SU-DHL-6 (cell line): Measurements from ENCODE around the gene SEMA3D.

Experiments
- H2AFZ ChIP-seq: fragments of 200-600 bp; sonication (generic); 2 replicates; pipeline ENCODE4 v1.6.1; 2014; ENCODE audit warnings: low read depth, mild to moderate bottlenecking, moderate library complexity, mixed read lengths, antibody characterized with exemption, low read length; ENCODE audit not compliant: severe bottlenecking
- H3F3A ChIP-seq: fragments of 200-600 bp; shearing (Covaris generic); 2 replicates; pipeline ENCODE4 v1.6.0; 2016; ENCODE audit warnings: antibody characterized with exemption, mild to moderate bottlenecking; ENCODE audit not compliant: insufficient read depth
- H3K27ac ChIP-seq: fragments of 200-600 bp; sonication (generic); 2 replicates; pipeline ENCODE4 v1.5.1; 2016; ENCODE audit warnings: low read depth, mild to moderate bottlenecking, low read length, moderate library complexity, mixed read lengths
- H3K27me3 ChIP-seq: fragments of 200-600 bp; sonication (generic), shearing (Covaris generic); 2 replicates; pipeline ENCODE4 v1.6.0; 2014; ENCODE audit warnings: mild to moderate bottlenecking, low read length
- H3K36me3 ChIP-seq: fragments of 200-600 bp; sonication (generic); 2 replicates; pipeline ENCODE4 v1.6.1; 2014; ENCODE audit warnings: mild to moderate bottlenecking, low read length, mixed read lengths
- H3K4me2 ChIP-seq: fragments of 300-600, 200-600 bp; shearing (Covaris generic), sonication (generic); 2 replicates; pipeline ENCODE4 v1.6.0; 2014; ENCODE audit warnings: low read length, low read depth, mild to moderate bottlenecking; ENCODE audit not compliant: poor library complexity, severe bottlenecking
- H3K4me3 ChIP-seq: fragments of 200-600 bp; sonication (generic); 2 replicates; pipeline ENCODE4 v1.5.1; 2014; ENCODE audit warnings: antibody characterized with exemption, low read length, mild to moderate bottlenecking, mixed read lengths; ENCODE audit not compliant: insufficient read depth, poor library complexity, severe bottlenecking
- H3K79me2 ChIP-seq: fragments of 200-600 bp; sonication (generic); 2 replicates; pipeline ENCODE4 v1.6.1; 2014; ENCODE audit warnings: mild to moderate bottlenecking, low read length, moderate library complexity; ENCODE audit not compliant: insufficient read depth
- H3K9ac ChIP-seq: fragments of 200-600 bp; sonication (generic); 2 replicates; pipeline ENCODE4 v1.7.0; 2014; ENCODE audit warnings: mild to moderate bottlenecking, low read length
- H3K9me2 ChIP-seq: fragments of 200-600 bp; sonication (generic); replicated peaks from 2 replicates; pipeline ENCODE4 v1.6.1; 2014; ENCODE audit warnings: low read length; ENCODE audit not compliant: insufficient read depth
- H3K9me3 ChIP-seq: fragments of 200-600 bp; sonication (generic); 2 replicates; pipeline ENCODE4 v1.6.1; 2014; ENCODE audit warnings: low read length, mixed read lengths; ENCODE audit not compliant: insufficient read depth
- H4K20me1 ChIP-seq: fragments of 200-600 bp; sonication (generic); 2 replicates; pipeline ENCODE4 v1.6.1; 2014; ENCODE audit warnings: low read depth, mild to moderate bottlenecking, antibody characterized with exemption, low read length, moderate library complexity, mixed read lengths
- CTCF ChIP-seq: fragments of 200-600 bp; sonication (generic); IDR thresholded peaks from one replicate; pipeline ENCODE4 v1.5.1; 2017; ENCODE audit warnings: antibody characterized with exemption, mild to moderate bottlenecking, low read length, moderate library complexity; ENCODE audit not compliant: insufficient read depth, poor library complexity, severe bottlenecking
- EZH2phosphoT487 ChIP-seq: fragments of 200-600 bp; sonication (generic), shearing (Covaris generic); conservative IDR thresholded peaks from 2 replicates; pipeline ENCODE4 v1.6.1; 2018; ENCODE audit warnings: mild to moderate bottlenecking, antibody characterized with exemption, low read length, moderate library complexity, mixed read lengths

SEMA3D gene

GRCh38 chr7:85162721-85163120 lies 24.1 kb downstream of the SEMA3D start:
- no peaks in the 10 kb centered on the region for H3F3A ChIP-seq
- H3K79me2 ChIP-seq = no peaks in the 10 kb centered on the region
- H3K9me2 ChIP-seq = no peaks in the 10 kb centered on the region
- H4K20me1 ChIP-seq = no peaks in the 10 kb centered on the region; the same call in 1 of the 2 replicates
- no peak overlapping the region for H3K4me3 ChIP-seq
- no peak overlapping the region for H3K9ac ChIP-seq
- H3K27me3 ChIP-seq = no peaks in the 10 kb centered on the region
- no peak overlapping the region for H3K4me2 ChIP-seq
- H3K27ac ChIP-seq = no peak overlapping the region
- TF ChIP-seq CTCF (no peak), EZH2phosphoT487 (no peak)
- H3K36me3 ChIP-seq = no peaks in the 10 kb centered on the region
- no peaks in the 10 kb centered on the region for H3K9me3 ChIP-seq
- H2AFZ ChIP-seq = no peak overlapping the region

- Histone ChIP-seq H3K79me2 (no peaks in the 10 kb centered on the region), H3K9ac (no peak overlapping the region), H3K27me3 (no peaks in the 10 kb centered on the region), H3K4me3 (no peak overlapping the region), H3K36me3 (no peaks in the 10 kb centered on the region), H3K27ac (no peak overlapping the region), H3K9me2 (no peaks in the 10 kb centered on the region), H2AFZ (no peak overlapping the region), H3K9me3 (no peaks in the 10 kb centered on the region), H3F3A (no peaks in the 10 kb centered on the region), H4K20me1 (no peaks in the 10 kb centered on the region), H3K4me2 (no peak overlapping the region)
- no peak for TF ChIP-seq EZH2phosphoT487
- no peak for TF ChIP-seq CTCF
These were observed 26.6 kb downstream of the SEMA3D start for GRCh38 chr7:85160223-85160622.

GRCh38 chr7:85159003-85159402 lies 27.9 kb downstream of the SEMA3D start:
- Histone ChIP-seq H3K4me3 (no peak overlapping the region), H3F3A (no peaks in the 10 kb centered on the region), H3K4me2 (no peak overlapping the region), H3K79me2 (no peaks in the 10 kb centered on the region), H3K27me3 (no peaks in the 10 kb centered on the region), H3K27ac (no peak overlapping the region), H3K9me2 (no peaks in the 10 kb centered on the region), H3K9me3 (no peaks in the 10 kb centered on the region), H3K36me3 (no peaks in the 10 kb centered on the region), H4K20me1 (no peaks in the 10 kb centered on the region; the same call in 1 of the 2 replicates), H2AFZ (no peak overlapping the region), H3K9ac (no peak overlapping the region)
- no peak for TF ChIP-seq EZH2phosphoT487
- TF ChIP-seq CTCF = no peak

- Histone ChIP-seq H3K9me2 (no peaks in the 10 kb centered on the region), H3K9ac (no peak overlapping the region), H3K4me2 (no peak overlapping the region), H2AFZ (no peak overlapping the region), H4K20me1 (no peaks in the 10 kb centered on the region; the same call in 1 of the 2 replicates), H3K79me2 (no peaks in the 10 kb centered on the region), H3F3A (no peaks in the 10 kb centered on the region), H3K27me3 (no peaks in the 10 kb centered on the region), H3K9me3 (no peaks in the 10 kb centered on the region), H3K36me3 (no peaks in the 10 kb centered on the region), H3K4me3 (no peak overlapping the region), H3K27ac (no peak overlapping the region)
- TF ChIP-seq CTCF (no peak), EZH2phosphoT487 (no peak)
These were observed 30.1 kb downstream of the SEMA3D start for GRCh38 chr7:85156661-85157208.
